ENCODE data around the gene TMEM219. TPM values are rescaled to one million over a fixed set of nuclear protein-coding genes. Genes with fewer than 3 reads are reported as not detected.

The TMEM219 gene
- total and polyA plus RNA-seq, 2 of the 8 experiments (the other 6 are each of a cell fraction or from before 2014, with no cell fraction given): 60.2 to 116 TPM

DNA sequence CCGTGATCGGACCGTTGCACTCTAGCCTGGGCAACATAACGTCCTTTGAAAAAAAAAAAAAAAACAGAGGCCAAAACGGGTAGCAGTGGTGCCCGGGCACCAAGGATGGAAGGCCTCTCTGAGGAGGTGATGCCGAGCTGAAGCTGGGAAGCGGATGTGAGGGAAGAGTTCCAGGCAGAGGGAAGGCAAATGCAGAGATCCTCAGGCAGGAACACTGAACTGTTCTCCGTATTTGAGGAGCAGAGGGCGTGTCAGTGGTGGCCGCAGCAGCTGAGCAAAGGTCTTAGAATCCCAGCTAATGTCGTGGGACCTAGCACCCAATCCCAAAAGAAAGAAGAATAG, 35.2 kb upstream of the TMEM219 start:
- Histone ChIP-seq H2BK5ac (ENCODE audit: low read depth, low read length) (peak overlapping the region; percentile 86), H3K4me1 (replicated peaks in 1 of 4; ENCODE audit: control insufficient read depth in 3 of 4, insufficient read depth in 4 of 4, low read length in 3 of 4) (peaks cover 0 to 8% (median 0%) of the 10 kb centered on the region in 4 experiments; a peak in 2 of 7 replicates), H3K4ac (replicated peaks; ENCODE audit: insufficient read length, low read depth, low read length) (peak overlapping the region; percentile 29), H3K18ac (ENCODE audit: extremely low read depth, low read length) (peak overlapping the region; percentile 96), H4K8ac (ENCODE audit: extremely low read depth, insufficient read depth, low read length) (peak overlapping the region; percentile 92), H2AFZ (ENCODE audit: low read length) (peak overlapping the region; percentile 98), H2BK15ac (ENCODE audit: low read length) (no peak overlapping the region), H4K91ac (replicated peaks; ENCODE audit: insufficient read length, low read length) (peak overlapping the region; percentile 47), H2BK12ac (ENCODE audit: low read depth, low read length) (no peak overlapping the region), H3K4me2 (ENCODE audit: insufficient read depth in 1 of 2, low read depth in 2 of 2, low read length in 2 of 2) (peak overlapping the region; percentile 98 to 100), H3K4me3 (ENCODE audit: extremely low read depth in 1 of 4, insufficient read depth in 2 of 4, low read depth in 3 of 4, low read length in 4 of 4) (peak overlapping the region; percentile 62 to 89 (median 85)), H2AK5ac (ENCODE audit: low read depth, low read length) (no peak overlapping the region; the same call in 1 of the 2 replicates), H3K23ac (ENCODE audit: insufficient read length) (no peak overlapping the region), H3K79me1 (ENCODE audit: low read depth, low read length) (no peaks in the 10 kb centered on the region), H3K14ac (ENCODE audit: insufficient read length) (no peak overlapping the region), H2BK120ac (replicated peaks; ENCODE audit: low read depth, low read length) (no peak overlapping the region), H4K5ac (ENCODE audit: insufficient read length, low read depth, low read length) (peak overlapping the region; percentile 99), H3K27ac (ENCODE audit: low read depth, low read length) (peak overlapping the region; percentile 86; the same call in 1 of the 2 replicates), H2BK20ac (ENCODE audit: low read length) (no peak overlapping the region), H3K56ac (replicated peaks; ENCODE audit: insufficient read length, low read depth, low read length) (no peak overlapping the region), H3K23me2 (ENCODE audit: low read depth, low read length) (peaks cover 11% of the 10 kb centered on the region; the same call in 1 of the 2 replicates), H3K27me3 (replicated peaks in 1 of 4; ENCODE audit: control insufficient read depth in 3 of 4, extremely low read depth in 1 of 4, insufficient read depth in 3 of 4, low read length in 3 of 4) (no peaks in the 10 kb centered on the region), H4K20me1 (replicated peaks in 1 of 2; ENCODE audit: control insufficient read depth in 1 of 2, insufficient read depth in 2 of 2, low read length in 2 of 2) (peaks cover 0 to 3% of the 10 kb centered on the region in 2 experiments), H3K9me3 (ENCODE audit: insufficient read depth in 2 of 2, low read depth in 1 of 2, low read length in 1 of 2) (no peaks in the 10 kb centered on the region), H3K9ac (replicated peaks in 1 of 4; ENCODE audit: extremely low read depth in 1 of 4, low read depth in 3 of 4, low read length in 3 of 4) (peak overlapping the region; percentile 54 to 97 (median 92)), H3K36me3 (ENCODE audit: control insufficient read depth in 2 of 4, insufficient read depth in 4 of 4, low read length in 3 of 4) (no peaks in the 10 kb centered on the region), H3K79me2 (ENCODE audit: control insufficient read depth in 1 of 2, insufficient read depth in 2 of 2, low read length in 2 of 2) (peaks cover 0 to 5% of the 10 kb centered on the region in 2 experiments; a peak in 1 of 4 replicates)
- no peak for TF ChIP-seq E2F6 (IDR thresholded peaks at IDR 0.05)
- no peak for TF ChIP-seq RBBP5 (IDR thresholded peaks at IDR 0.05; ENCODE audit: borderline replicate concordance, low read depth, low read length)
- no peak for TF ChIP-seq JUN (IDR thresholded peaks at IDR 0.05; ENCODE audit: low read depth, low read length)
- no peak for TF ChIP-seq GTF2F1 (IDR thresholded peaks at IDR 0.05; ENCODE audit: borderline replicate concordance, low read depth, low read length)
- TF ChIP-seq EP300 (IDR thresholded peaks at IDR 0.05; ENCODE audit: borderline replicate concordance in 1 of 2, low read depth in 2 of 2, low read length in 2 of 2): no peak
- TF ChIP-seq USF2 (IDR thresholded peaks at IDR 0.05; ENCODE audit: low read length): no peak
- TF ChIP-seq POLR2AphosphoS5 (IDR thresholded peaks at IDR 0.05; ENCODE audit: low read depth, low read length): no peak
- no peak for TF ChIP-seq NANOG (IDR thresholded peaks at IDR 0.05; ENCODE audit: insufficient read depth, low read depth, low read length, poor library complexity, severe bottlenecking)
- TF ChIP-seq EGR1 (IDR thresholded peaks at IDR 0.05; ENCODE audit: borderline replicate concordance, low read depth, low read length): no peak
- CTCF ChIA-PET (ENCODE audit: partially characterized antibody): interaction anchor here (0.6 to 2.8 kb wide), 9 partner anchors 10 to 685 kb away, joined by 3 to 12 read pairs (median 4); no protein-coding TSS in a partner anchor
- POLR2A ChIA-PET (ENCODE audit: partially characterized antibody): interaction anchor here (0.7 to 3.7 kb wide), 19 partner anchors 8 to 248 kb away, joined by 3 to 19 read pairs (median 5); partner anchors contain the start of genes ASPHD1, PAGR1, QPRT and SEZ6L2
- 26% methylated on average over 8 of the region's 12 CpGs; no CpG with 5 or more reads in 1 of the 2 experiments for WGBS, 2 experiments (ENCODE audit: extremely low coverage in 1 of 2, insufficient coverage in 1 of 2, insufficient read length in 1 of 2, insufficient replicate concordance in 2 of 2, low coverage in 1 of 2, low lambda C conversion rate in 2 of 2, missing lambda C conversion rate in 1 of 2)
- FAIRE-seq: no peak
- DNase-seq (ENCODE audit: low read depth in 1 of 2, low spot score in 2 of 2): peak in 1 of 2 experiments; percentile 49

All from H1 (cell line).